GM12878 (cell line): ENCODE measurements around the gene COL25A1. TPM values are rescaled to one million over a fixed set of nuclear protein-coding genes. Genes with fewer than 3 reads are reported as not detected.

Experiments
- ATAC-seq: fragments of 200-7000 bp; cut with Tn5 transposase; 3 replicates; pipeline ENCODE4 v1.9.1; 2020; ENCODE audit warnings: mild to moderate bottlenecking, moderate library complexity
- BruUV-seq: library from RNA; stranded (reverse); fragments of 400-500 nt; replicated peaks from 2 replicates; lab custom pipeline; 2021; lab: Mats Ljungman, UMichigan
- CTCF ChIA-PET: fragments of 300-600 bp; sonication (Branson Sonifier 250); formaldehyde crosslinking; extraction: SDS; loops from one replicate; lab custom pipeline; 2021; ENCODE audit warnings: inconsistent platforms; lab: Yijun Ruan, JAX
- POLR2A ChIA-PET: fragments of 350-600 bp; formaldehyde crosslinking; extraction: SDS; loops from one replicate; lab custom pipeline; 2021; ENCODE audit warnings: inconsistent platforms; lab: Charles Lee
- RAD21 ChIA-PET: fragments of 300-600 bp; sonication (Branson Sonifier 250); formaldehyde crosslinking; loops from one replicate; lab custom pipeline; 2023; ENCODE audit warnings: antibody characterized with exemption; ENCODE audit not compliant: unreplicated experiment; lab: Charles Lee
- SMC1A ChIA-PET: fragments of 300-600 bp; sonication (Branson Sonifier 250); formaldehyde crosslinking; loops from one replicate; lab custom pipeline; 2023; ENCODE audit not compliant: unreplicated experiment, uncharacterized antibody; lab: Charles Lee
- DNase-seq: peaks from one replicate; pipeline ENCODE4 v3.0.0-alpha.2; 2011; ENCODE audit warnings: low read depth, low spot score
- FAIRE-seq: peaks from 3 replicates; lab custom pipeline; 2011; peaks lifted over from hg19 to GRCh38; lab: Jason Lieb, UNC
- H2AFZ ChIP-seq: 2 replicates; pipeline ENCODE4 v1.6.0; 2011; ENCODE audit warnings: low read depth, low read length, control low read depth; ENCODE audit not compliant: control insufficient read depth
- H3K27ac ChIP-seq: 2 replicates; pipeline ENCODE4 v1.5.1; 2011; ENCODE audit warnings: control low read depth; ENCODE audit not compliant: control insufficient read depth, insufficient read depth
- H3K27me3 ChIP-seq, 2 experiments: replicated peaks in 1 of 2; 2 replicates each; pipeline versions ENCODE4 v1.6.0 to v1.6.1; 2011; ENCODE audit warnings: low read length in 1 of 2; ENCODE audit not compliant: control insufficient read depth in 2 of 2, insufficient read depth in 2 of 2
- H3K36me3 ChIP-seq, 2 experiments: 2 replicates each; pipeline ENCODE4 v1.5.1; 2011; ENCODE audit warnings: low read length in 1 of 2; ENCODE audit not compliant: control insufficient read depth in 2 of 2, insufficient read depth in 2 of 2
- H3K4me1 ChIP-seq: 2 replicates; pipeline ENCODE4 v1.6.1; 2011; ENCODE audit warnings: mild to moderate bottlenecking, low read length, moderate library complexity, mixed read lengths; ENCODE audit not compliant: control insufficient read depth, insufficient read depth
- H3K4me2 ChIP-seq: 2 replicates; pipeline ENCODE4 v1.6.0; 2011; ENCODE audit warnings: control low read depth; ENCODE audit not compliant: control insufficient read depth, insufficient read depth
- H3K4me3 ChIP-seq: fragments of 200-600 bp; sonication (generic); 2 replicates; pipeline ENCODE4 v1.5.1; 2016
- H3K79me2 ChIP-seq: 2 replicates; pipeline ENCODE4 v1.6.0; 2011; ENCODE audit warnings: low read length; ENCODE audit not compliant: control insufficient read depth, insufficient read depth
- H3K9ac ChIP-seq: 2 replicates; pipeline ENCODE4 v1.8.0; 2011; ENCODE audit warnings: low read length, control low read depth, mixed read lengths; ENCODE audit not compliant: control insufficient read depth, insufficient read depth
- H3K9me3 ChIP-seq: replicated peaks from 3 replicates; pipeline ENCODE4 v1.5.1; 2011; ENCODE audit warnings: mild to moderate bottlenecking, low read length; ENCODE audit not compliant: control insufficient read depth, insufficient read depth
- H4K20me1 ChIP-seq: 2 replicates; pipeline ENCODE4 v1.6.0; 2011; ENCODE audit not compliant: control insufficient read depth, insufficient read depth
- CHD1 ChIP-seq: IDR thresholded peaks from 2 replicates; pipeline ENCODE4 v1.6.1; 2012; ENCODE audit warnings: low read depth, low read length, improper control_type of control experiment
- IRF3 ChIP-seq: fragments of 450-650 bp; IDR thresholded peaks from 2 replicates; pipeline ENCODE4 v1.6.1; 2014; ENCODE audit warnings: mild to moderate bottlenecking
- RELA ChIP-seq: fragments of 450-650 bp; IDR thresholded peaks from 2 replicates; pipeline ENCODE4 v1.8.0; 2014; ENCODE audit warnings: borderline replicate concordance; ENCODE audit not compliant: partially characterized antibody
- SKIL ChIP-seq: fragments of 450-650 bp; IDR thresholded peaks from 2 replicates; pipeline ENCODE4 v1.6.1; 2017; ENCODE audit warnings: mild to moderate bottlenecking, low read depth, inconsistent platforms; ENCODE audit not compliant: poor library complexity, severe bottlenecking
- SMAD5 ChIP-seq: IDR thresholded peaks from 2 replicates; pipeline ENCODE4 v1.6.1; 2016; ENCODE audit warnings: antibody characterized with exemption, low read depth
- STAT1 ChIP-seq: fragments of 450-650 bp; conservative IDR thresholded peaks from 2 replicates; pipeline ENCODE4 v1.6.1; 2014; ENCODE audit warnings: antibody characterized with exemption, mild to moderate bottlenecking
- SUPT20H ChIP-seq: IDR thresholded peaks from 2 replicates; pipeline ENCODE4 v1.6.1; 2011; ENCODE audit warnings: low read depth, mild to moderate bottlenecking, low read length, moderate library complexity, borderline replicate concordance; ENCODE audit not compliant: control insufficient read depth
- YBX1 ChIP-seq: fragments of 450-650 bp; IDR thresholded peaks from 2 replicates; pipeline ENCODE4 v1.6.1; 2016; ENCODE audit warnings: antibody characterized with exemption
- YY1 ChIP-seq: IDR thresholded peaks from 2 replicates; pipeline ENCODE4 v1.6.1; 2011; ENCODE audit warnings: low read depth, mild to moderate bottlenecking, low read length
- WGBS: methylation state at CpG from one replicate; pipeline ENCODE4 v1.1.6; 2016; ENCODE audit warnings: low lambda C conversion rate; ENCODE audit not compliant: insufficient replicate concordance, insufficient coverage; ENCODE audit errors: missing lambda C conversion rate; 5-methylcytosine and 5-hydroxymethylcytosine counted together
- in situ Hi-C: fragments of 300-500 bp; cut with MboI; formaldehyde crosslinking; loops from 9 replicates; pipeline ENCODE4 v1.14.3; 2018; ENCODE audit warnings: mixed read lengths
- intact Hi-C: fragments of 100-400 bp; cut with micrococcal nuclease; formaldehyde crosslinking; loops from one replicate; pipeline ENCODE4 v1.14.2; 2022; ENCODE audit not compliant: unreplicated experiment
- polyA plus RNA-seq, 11 experiments: library from polyadenylated mRNA; depleted of rRNA in 4 of 11; unstranded in 6 of 11; stranded (reverse) in 5 of 11; fragments of >200 nt; fragmentation: Nextera tagmentation in 4 of 11; fragmentation: Illumina TruSeq in 1 of 11; extraction: Ambion mirVana in 4 of 11; extraction: Trizol in 1 of 11; gene quantifications; 1 replicate in 1 of 11; 2 replicates in 10 of 11; pipeline versions ENCODE4 v1.2.1 to v1.2.3, GENCODE V29; 2011 to 2016; ENCODE audit warnings: inconsistent platforms in 2 of 11, missing spikeins in 2 of 11, low read depth in 1 of 11
- total RNA-seq, 4 experiments: library from RNA; depleted of rRNA in 3 of 4; stranded (reverse); fragments of >200 nt in 3 of 4; fragmentation: Illumina TruSeq in 1 of 4; extraction: Trizol in 1 of 4; gene quantifications; 2 replicates each; pipeline versions ENCODE4 v1.2.1 to v1.2.3, GENCODE V29; 2013 to 2021

COL25A1 gene
- total and polyA plus RNA-seq, 10 of the 15 experiments (the other 5 are each of a cell fraction or from before 2014, with no cell fraction given): 0.01 to 0.26 (median 0.12) TPM; not detected in 6

- WGBS: 36% methylated on average over 7 of the region's 7 CpGs
- RAD21 ChIA-PET: no interaction called here
These were observed 530.1 kb downstream of the COL25A1 start for GRCh38 chr4:108772402-108772801.

More at GRCh38 chr4:108772402-108772801, 530.1 kb downstream of the COL25A1 start:
- Histone ChIP-seq H3K9me3 (no peaks in the 10 kb centered on the region), H3K36me3 (no peaks in the 10 kb centered on the region), H3K4me2 (no peak overlapping the region), H3K4me3 (no peak overlapping the region), H3K9ac (no peak overlapping the region), H4K20me1 (no peaks in the 10 kb centered on the region), H3K4me1 (no peaks in the 10 kb centered on the region), H3K79me2 (no peaks in the 10 kb centered on the region), H2AFZ (no peak overlapping the region), H3K27ac (no peak overlapping the region), H3K27me3 (no peaks in the 10 kb centered on the region)
- in situ Hi-C loops: no loop called here
- POLR2A ChIA-PET: interaction anchor here (0.5 kb wide), 1 partner anchor 490 kb away, joined by 3 read pairs; no protein-coding TSS in a partner anchor
- SMC1A ChIA-PET: no interaction called here
- TF ChIP-seq SMAD5: no peak
- no peak for TF ChIP-seq SUPT20H
- TF ChIP-seq RELA: no peak
- no peak for TF ChIP-seq YY1
- no peak for TF ChIP-seq SKIL
- TF ChIP-seq STAT1: no peak
- no peak for TF ChIP-seq YBX1
- no peak for TF ChIP-seq IRF3
- TF ChIP-seq CHD1: no peak
- no TSS peak for BruUV-seq
- FAIRE-seq: no peak
- CTCF ChIA-PET: interaction anchor here (0.6 kb wide), 1 partner anchor 24 kb away, joined by 3 read pairs; no protein-coding TSS in a partner anchor
- ATAC-seq: no peak
- intact Hi-C loops: no loop called here
- DNase-seq: no peak
